ENCODE measurements around the gene CACNA1B.

CACNA1B gene

DNA sequence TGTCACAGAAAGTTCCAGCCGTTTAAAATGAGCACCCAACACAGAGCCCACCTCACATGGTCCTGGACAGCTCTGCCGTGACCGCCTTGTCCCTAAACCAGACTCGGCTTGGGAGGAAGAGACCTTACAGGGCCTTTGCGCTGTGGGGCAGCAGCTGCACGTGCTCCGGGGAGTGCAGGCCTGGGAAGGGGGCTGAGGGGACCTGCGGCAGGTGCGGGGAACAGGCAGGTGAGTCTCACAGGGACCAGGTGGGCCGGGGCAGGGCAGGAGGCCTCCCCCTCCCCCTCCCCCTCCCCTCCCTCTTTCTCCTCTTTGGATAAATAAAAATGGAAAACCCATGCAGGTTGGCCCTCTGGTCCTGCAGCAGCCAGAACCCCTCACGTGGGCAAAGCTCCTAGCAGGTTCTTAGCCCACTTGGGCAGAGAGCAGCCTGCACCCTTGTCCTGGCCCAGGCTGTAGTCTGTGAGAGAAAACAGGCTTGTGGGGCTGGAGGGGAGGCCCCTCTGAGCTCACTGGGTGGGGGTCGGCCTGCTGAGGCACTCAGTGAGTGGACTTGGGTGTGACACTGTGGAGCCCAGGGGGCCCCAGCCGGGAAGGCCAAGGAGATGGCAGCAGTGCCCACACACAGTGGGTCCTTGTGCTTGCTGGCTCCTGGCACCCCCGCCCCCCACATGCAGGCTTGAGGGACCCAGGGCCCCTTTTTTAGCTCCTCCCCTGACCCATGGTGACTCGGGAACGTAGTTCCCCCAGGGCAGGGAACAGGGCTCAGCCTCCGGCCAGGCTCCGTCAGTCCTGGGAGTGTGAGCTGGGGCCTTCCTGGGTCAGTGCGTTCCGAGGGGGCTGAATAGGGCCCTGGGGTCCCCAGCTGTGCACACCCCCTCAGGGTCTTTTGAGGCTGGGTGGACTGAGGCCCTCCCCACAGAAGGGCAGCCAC, 40.0 kb upstream of the CACNA1B start:
- Histone ChIP-seq H3K4me1 (ENCODE audit: control insufficient read depth, insufficient read depth, low read depth, low read length) (no peaks in the 10 kb centered on the region), H2BK15ac (ENCODE audit: low read depth, poor library complexity, severe bottlenecking) (no peak overlapping the region), H3K4ac (ENCODE audit: low read depth in 1 of 2, low read length in 2 of 2) (no peak overlapping the region), H4K91ac (ENCODE audit: low read length) (no peak overlapping the region), H4K8ac (ENCODE audit: low read length) (no peak overlapping the region), H3K27me3 (ENCODE audit: control insufficient read depth in 1 of 2, insufficient read depth in 1 of 2, low read length in 2 of 2) (no peaks in the 10 kb centered on the region), H3K4me3 (ENCODE audit: insufficient read depth in 1 of 2, low read depth in 1 of 2, low read length in 2 of 2) (no peak overlapping the region), H3K18ac (ENCODE audit: low read depth in 1 of 2, low read length in 2 of 2) (no peak overlapping the region), H3K23ac (ENCODE audit: low read length in 2 of 2) (no peak overlapping the region), H3K79me1 (replicated peaks; ENCODE audit: low read length, poor library complexity, severe bottlenecking) (peaks cover 33% of the 10 kb centered on the region), H3K9ac (ENCODE audit: low read length) (no peak overlapping the region), H2BK12ac (ENCODE audit: low read length in 2 of 2) (no peak overlapping the region), H3K27ac (ENCODE audit: low read length, poor library complexity, severe bottlenecking) (no peak overlapping the region), H2AFZ (ENCODE audit: low read depth, low read length) (no peak overlapping the region), H2AK5ac (ENCODE audit: low read length, severe bottlenecking) (no peak overlapping the region), H3K36me3 (ENCODE audit: control insufficient read depth in 1 of 2, insufficient read depth in 2 of 2, low read depth in 1 of 2, low read length in 2 of 2) (peaks cover 46 to 55% of the 10 kb centered on the region in 2 experiments), H2BK120ac (ENCODE audit: low read depth, low read length) (no peak overlapping the region), H3K4me2 (ENCODE audit: low read length, poor library complexity, severe bottlenecking) (no peak overlapping the region), H3K9me3 (ENCODE audit: control insufficient read depth, low read length) (no peaks in the 10 kb centered on the region), H3K14ac (ENCODE audit: low read length in 2 of 2) (no peak overlapping the region), H2BK5ac (ENCODE audit: low read depth, low read length, poor library complexity, severe bottlenecking) (no peak overlapping the region)
- no peak for DNase-seq
- 94% methylated on average over 15 of the region's 20 CpGs for WGBS

DNA sequence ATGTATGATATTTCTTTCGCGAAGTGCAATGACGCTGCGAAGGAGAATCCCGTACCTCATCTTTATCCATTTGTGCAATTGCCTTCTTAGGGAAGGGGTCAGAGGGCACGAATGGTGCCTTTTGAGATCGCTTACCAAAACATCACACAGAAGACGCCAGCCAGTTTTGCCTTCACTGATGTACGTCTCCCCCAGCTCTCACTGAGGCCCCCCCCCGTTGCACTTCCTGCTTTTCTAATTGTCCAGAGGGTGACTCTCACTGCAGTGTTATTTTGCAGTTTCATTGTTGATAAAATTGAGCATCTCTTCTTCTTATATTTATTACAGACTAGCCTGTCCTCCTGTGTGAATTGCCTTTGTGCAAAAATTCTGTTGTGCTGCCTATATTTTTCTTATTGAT, 39.0 kb upstream of the CACNA1B start:
- peaks cover 37 to 46% of the 10 kb centered on the region in 2 experiments for H3K36me3 ChIP-seq (ENCODE audit: control insufficient read depth in 1 of 2, insufficient read depth in 2 of 2, low read depth in 1 of 2, low read length in 2 of 2)
- no peak overlapping the region for H2BK120ac ChIP-seq (ENCODE audit: low read depth, low read length)
- no peak overlapping the region for H4K91ac ChIP-seq (ENCODE audit: low read length)
- no peaks in the 10 kb centered on the region for H3K9me3 ChIP-seq (ENCODE audit: control insufficient read depth, low read length)
- 98% methylated on average over 9 of the region's 10 CpGs for WGBS
- no peak overlapping the region for H2BK15ac ChIP-seq (ENCODE audit: low read depth, poor library complexity, severe bottlenecking)
- DNase-seq: no peak
- H2AK5ac ChIP-seq (ENCODE audit: low read length, severe bottlenecking): no peak overlapping the region
- no peak overlapping the region for H2AFZ ChIP-seq (ENCODE audit: low read depth, low read length)
- no peak overlapping the region for H3K27ac ChIP-seq (ENCODE audit: low read length, poor library complexity, severe bottlenecking)
- H4K8ac ChIP-seq (ENCODE audit: low read length): no peak overlapping the region
- H3K79me1 ChIP-seq (replicated peaks; ENCODE audit: low read length, poor library complexity, severe bottlenecking): peaks cover 24% of the 10 kb centered on the region
- H3K18ac ChIP-seq (ENCODE audit: low read depth in 1 of 2, low read length in 2 of 2): no peak overlapping the region
- H3K9ac ChIP-seq (ENCODE audit: low read length): no peak overlapping the region
- H3K4me3 ChIP-seq (ENCODE audit: insufficient read depth in 1 of 2, low read depth in 1 of 2, low read length in 2 of 2): no peak overlapping the region
- H3K4me1 ChIP-seq (ENCODE audit: control insufficient read depth, insufficient read depth, low read depth, low read length): no peaks in the 10 kb centered on the region
- no peak overlapping the region for H3K4ac ChIP-seq (ENCODE audit: low read depth in 1 of 2, low read length in 2 of 2)
- H3K4me2 ChIP-seq (ENCODE audit: low read length, poor library complexity, severe bottlenecking): no peak overlapping the region
- H2BK12ac ChIP-seq (ENCODE audit: low read length in 2 of 2): no peak overlapping the region
- no peak overlapping the region for H3K14ac ChIP-seq (ENCODE audit: low read length in 2 of 2)
- H3K27me3 ChIP-seq (ENCODE audit: control insufficient read depth in 1 of 2, insufficient read depth in 1 of 2, low read length in 2 of 2): no peaks in the 10 kb centered on the region
- no peak overlapping the region for H3K23ac ChIP-seq (ENCODE audit: low read length in 2 of 2)
- H2BK5ac ChIP-seq (ENCODE audit: low read depth, low read length, poor library complexity, severe bottlenecking): no peak overlapping the region

DNA sequence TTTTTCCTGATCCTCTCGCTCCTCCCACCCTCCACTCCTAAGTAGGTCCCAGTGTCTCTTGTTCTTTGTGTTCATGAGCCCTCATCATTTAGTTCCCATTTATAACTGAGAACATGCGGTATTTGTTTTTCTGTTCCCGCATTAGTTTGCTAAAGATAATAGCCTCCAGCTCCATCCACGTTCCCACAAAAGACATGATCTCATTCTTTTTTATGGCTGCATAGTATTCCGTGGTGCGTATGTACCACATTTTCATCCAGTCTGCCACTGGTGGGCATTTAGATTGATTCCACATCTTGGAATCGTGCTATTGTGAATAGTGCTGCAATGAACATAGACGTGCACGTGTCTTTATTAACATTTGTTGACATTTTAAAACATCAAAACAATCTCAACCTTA, 34.2 kb upstream of the CACNA1B start:
- Histone ChIP-seq H3K4ac (ENCODE audit: low read depth in 1 of 2, low read length in 2 of 2) (no peak overlapping the region), H2AK5ac (ENCODE audit: low read length, severe bottlenecking) (no peak overlapping the region), H4K91ac (ENCODE audit: low read length) (no peak overlapping the region), H3K18ac (ENCODE audit: low read depth in 1 of 2, low read length in 2 of 2) (no peak overlapping the region), H2BK15ac (ENCODE audit: low read depth, poor library complexity, severe bottlenecking) (no peak overlapping the region), H3K23ac (ENCODE audit: low read length in 2 of 2) (no peak overlapping the region), H3K27ac (ENCODE audit: low read length, poor library complexity, severe bottlenecking) (no peak overlapping the region), H3K36me3 (ENCODE audit: control insufficient read depth in 1 of 2, insufficient read depth in 2 of 2, low read depth in 1 of 2, low read length in 2 of 2) (peaks cover 2% of the 10 kb centered on the region in 2 experiments), H2BK5ac (ENCODE audit: low read depth, low read length, poor library complexity, severe bottlenecking) (no peak overlapping the region), H2BK120ac (ENCODE audit: low read depth, low read length) (no peak overlapping the region), H3K4me2 (ENCODE audit: low read length, poor library complexity, severe bottlenecking) (no peak overlapping the region), H3K79me1 (replicated peaks; ENCODE audit: low read length, poor library complexity, severe bottlenecking) (peaks cover 1% of the 10 kb centered on the region), H3K9me3 (ENCODE audit: control insufficient read depth, low read length) (no peaks in the 10 kb centered on the region), H4K8ac (ENCODE audit: low read length) (no peak overlapping the region), H2AFZ (ENCODE audit: low read depth, low read length) (no peak overlapping the region), H3K4me3 (ENCODE audit: insufficient read depth in 1 of 2, low read depth in 1 of 2, low read length in 2 of 2) (no peak overlapping the region), H3K14ac (ENCODE audit: low read length in 2 of 2) (no peak overlapping the region), H2BK12ac (ENCODE audit: low read length in 2 of 2) (no peak overlapping the region), H3K27me3 (ENCODE audit: control insufficient read depth in 1 of 2, insufficient read depth in 1 of 2, low read length in 2 of 2) (no peaks in the 10 kb centered on the region), H3K9ac (ENCODE audit: low read length) (no peak overlapping the region), H3K4me1 (ENCODE audit: control insufficient read depth, insufficient read depth, low read depth, low read length) (no peaks in the 10 kb centered on the region)
- DNase-seq: no peak
- 86% methylated on average over 9 of the region's 9 CpGs for WGBS

DNA sequence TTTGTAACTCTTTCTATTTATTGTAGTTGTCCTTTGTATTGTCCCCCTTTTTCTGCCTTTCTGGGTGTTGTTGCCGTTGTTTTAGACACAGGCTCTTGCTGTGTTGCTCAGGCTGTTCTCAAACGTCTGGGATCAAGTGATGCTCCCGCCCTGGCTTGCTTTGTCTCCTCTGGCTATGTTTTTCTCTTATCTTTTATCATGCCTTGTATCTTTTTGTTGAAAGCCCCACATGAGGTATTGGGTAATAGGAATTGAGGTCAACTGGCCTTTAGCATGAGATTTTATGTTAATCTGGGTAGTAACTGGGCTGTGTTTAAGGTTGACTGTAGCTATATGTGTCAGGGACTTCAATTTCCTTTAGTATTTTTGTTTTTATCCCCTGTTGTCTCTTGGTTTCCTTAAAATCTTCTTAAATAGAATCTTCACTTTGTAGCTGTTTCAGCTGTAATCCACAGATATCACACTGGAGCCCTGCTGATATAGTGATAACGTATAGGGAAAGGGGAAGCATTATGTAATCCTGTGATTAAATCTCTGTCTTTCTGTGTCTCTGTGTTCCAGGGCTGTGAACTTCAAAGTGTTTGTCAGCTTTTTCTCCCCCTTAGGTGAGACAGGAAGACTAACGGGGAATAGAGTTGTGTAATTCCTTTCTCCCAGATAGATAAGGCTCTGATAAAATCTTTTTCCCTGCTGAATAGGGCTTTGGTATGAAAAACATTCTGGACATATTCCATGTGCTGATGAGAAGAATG, 25.9 kb upstream of the CACNA1B start:
- no peak overlapping the region for H2BK120ac ChIP-seq (ENCODE audit: low read depth, low read length)
- WGBS: 62% methylated on average over 5 of the region's 5 CpGs

More for the DNA sequence above, 25.9 kb upstream of the CACNA1B start:
- no peaks in the 10 kb centered on the region for H3K27me3 ChIP-seq (ENCODE audit: control insufficient read depth in 1 of 2, insufficient read depth in 1 of 2, low read length in 2 of 2)
- no peak overlapping the region for H4K8ac ChIP-seq (ENCODE audit: low read length)
- DNase-seq: no peak
- no peak overlapping the region for H3K27ac ChIP-seq (ENCODE audit: low read length, poor library complexity, severe bottlenecking)
- no peaks in the 10 kb centered on the region for H3K4me1 ChIP-seq (ENCODE audit: control insufficient read depth, insufficient read depth, low read depth, low read length)
- no peaks in the 10 kb centered on the region for H3K79me1 ChIP-seq (replicated peaks; ENCODE audit: low read length, poor library complexity, severe bottlenecking)
- H3K36me3 ChIP-seq (ENCODE audit: control insufficient read depth in 1 of 2, insufficient read depth in 2 of 2, low read depth in 1 of 2, low read length in 2 of 2): no peaks in the 10 kb centered on the region
- no peak overlapping the region for H3K18ac ChIP-seq (ENCODE audit: low read depth in 1 of 2, low read length in 2 of 2)
- no peak overlapping the region for H4K91ac ChIP-seq (ENCODE audit: low read length)
- no peak overlapping the region for H3K4ac ChIP-seq (ENCODE audit: low read depth in 1 of 2, low read length in 2 of 2)
- no peak overlapping the region for H3K14ac ChIP-seq (ENCODE audit: low read length in 2 of 2)
- no peak overlapping the region for H2BK15ac ChIP-seq (ENCODE audit: low read depth, poor library complexity, severe bottlenecking)
- H2AK5ac ChIP-seq (ENCODE audit: low read length, severe bottlenecking): no peak overlapping the region
- peaks cover 26% of the 10 kb centered on the region for H3K9me3 ChIP-seq (ENCODE audit: control insufficient read depth, low read length)
- H3K4me3 ChIP-seq (ENCODE audit: insufficient read depth in 1 of 2, low read depth in 1 of 2, low read length in 2 of 2): no peak overlapping the region
- no peak overlapping the region for H2BK12ac ChIP-seq (ENCODE audit: low read length in 2 of 2)
- no peak overlapping the region for H3K23ac ChIP-seq (ENCODE audit: low read length in 2 of 2)
- no peak overlapping the region for H2AFZ ChIP-seq (ENCODE audit: low read depth, low read length)
- H2BK5ac ChIP-seq (ENCODE audit: low read depth, low read length, poor library complexity, severe bottlenecking): no peak overlapping the region
- H3K9ac ChIP-seq (ENCODE audit: low read length): no peak overlapping the region
- H3K4me2 ChIP-seq (ENCODE audit: low read length, poor library complexity, severe bottlenecking): no peak overlapping the region
